ENCODE results near the gene CERS1. TPM values are rescaled to one million over a fixed set of nuclear protein-coding genes. Genes with fewer than 3 reads are reported as not detected.

The CERS1 gene
- total RNA-seq, 1 donor from 2014 or later: not detected

DNA sequence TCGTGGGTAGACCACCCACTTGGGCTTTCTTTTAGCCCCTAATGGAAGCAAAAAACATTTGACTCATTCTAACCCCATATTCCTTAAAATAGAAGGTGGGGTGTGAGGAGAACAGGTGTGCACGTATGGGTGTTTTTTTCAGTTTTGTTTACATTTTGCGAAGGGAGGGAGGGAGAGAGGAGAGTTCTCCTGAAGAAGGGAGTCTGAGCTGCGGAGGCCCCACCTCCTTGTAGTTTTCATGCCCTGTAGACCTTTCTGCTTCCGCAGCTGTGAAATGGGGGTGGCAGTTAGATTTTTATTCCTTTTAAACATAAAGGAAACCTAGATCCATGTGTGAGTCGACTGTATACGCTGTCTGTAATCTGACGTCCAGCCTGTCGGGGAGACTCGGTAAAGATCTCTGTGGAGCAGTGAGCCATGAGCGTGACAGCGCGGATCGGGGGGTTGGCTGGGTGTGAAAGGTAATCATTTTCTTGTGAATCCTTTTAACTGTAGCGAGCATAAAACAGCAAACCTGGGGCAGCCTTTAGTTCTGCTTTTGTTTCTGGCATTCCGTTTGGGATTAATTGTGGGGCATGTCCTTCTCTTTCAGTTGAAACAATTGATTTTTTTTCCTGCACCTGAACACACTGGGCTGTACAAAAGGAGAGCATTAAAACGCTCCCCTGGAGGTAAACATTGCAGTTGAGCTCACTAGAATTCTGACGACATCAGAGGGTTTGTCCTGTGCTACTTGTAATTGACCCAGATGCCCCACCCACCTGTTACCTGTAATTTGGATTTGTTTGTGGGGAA is 61.9 kb downstream of the CERS1 start:
- peaks cover 69% of the 10 kb centered on the region for H3K4me1 ChIP-seq
- TF ChIP-seq, protein P1, sequence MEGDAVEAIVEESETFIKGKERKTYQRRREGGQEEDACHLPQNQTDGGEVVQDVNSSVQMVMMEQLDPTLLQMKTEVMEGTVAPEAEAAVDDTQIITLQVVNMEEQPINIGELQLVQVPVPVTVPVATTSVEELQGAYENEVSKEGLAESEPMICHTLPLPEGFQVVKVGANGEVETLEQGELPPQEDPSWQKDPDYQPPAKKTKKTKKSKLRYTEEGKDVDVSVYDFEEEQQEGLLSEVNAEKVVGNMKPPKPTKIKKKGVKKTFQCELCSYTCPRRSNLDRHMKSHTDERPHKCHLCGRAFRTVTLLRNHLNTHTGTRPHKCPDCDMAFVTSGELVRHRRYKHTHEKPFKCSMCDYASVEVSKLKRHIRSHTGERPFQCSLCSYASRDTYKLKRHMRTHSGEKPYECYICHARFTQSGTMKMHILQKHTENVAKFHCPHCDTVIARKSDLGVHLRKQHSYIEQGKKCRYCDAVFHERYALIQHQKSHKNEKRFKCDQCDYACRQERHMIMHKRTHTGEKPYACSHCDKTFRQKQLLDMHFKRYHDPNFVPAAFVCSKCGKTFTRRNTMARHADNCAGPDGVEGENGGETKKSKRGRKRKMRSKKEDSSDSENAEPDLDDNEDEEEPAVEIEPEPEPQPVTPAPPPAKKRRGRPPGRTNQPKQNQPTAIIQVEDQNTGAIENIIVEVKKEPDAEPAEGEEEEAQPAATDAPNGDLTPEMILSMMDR (IDR thresholded peaks at IDR 0.05): no peak
- peak overlapping the region; percentile 31 for H3K27ac ChIP-seq
- peaks cover 28% of the 10 kb centered on the region for H3K36me3 ChIP-seq
- peak overlapping the region; percentile 92 for H3K4me3 ChIP-seq
- H3K9me3 ChIP-seq: no peaks in the 10 kb centered on the region
- H3K27me3 ChIP-seq (ENCODE audit: low read depth): no peaks in the 10 kb centered on the region
- DNase-seq: no peak
- peak in 1 of 2 donors; percentile 34 for ATAC-seq
- intact Hi-C loops (cut with DNase I): no loop called here

DNA sequence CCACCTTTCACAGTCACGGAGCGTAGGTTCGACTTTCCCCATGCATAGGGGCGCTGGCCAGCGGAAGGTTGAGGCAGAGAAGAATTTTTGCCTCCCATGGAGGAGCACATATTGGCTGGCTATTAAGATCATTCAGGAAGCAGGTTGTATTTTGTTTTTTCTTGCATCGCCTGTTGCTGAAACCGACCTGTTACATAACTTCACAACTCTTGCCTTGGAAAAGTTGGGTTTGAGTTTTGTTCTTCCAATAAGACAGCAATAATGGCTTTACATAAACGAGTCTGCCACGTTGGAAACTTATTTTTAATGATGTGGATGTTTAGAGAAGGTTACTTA is 62.8 kb downstream of the CERS1 start:
- intact Hi-C loops (cut with DNase I): no loop called here
- Histone ChIP-seq H3K27ac (peak overlapping the region; percentile 91), H3K27me3 (ENCODE audit: low read depth) (no peaks in the 10 kb centered on the region)

DNA sequence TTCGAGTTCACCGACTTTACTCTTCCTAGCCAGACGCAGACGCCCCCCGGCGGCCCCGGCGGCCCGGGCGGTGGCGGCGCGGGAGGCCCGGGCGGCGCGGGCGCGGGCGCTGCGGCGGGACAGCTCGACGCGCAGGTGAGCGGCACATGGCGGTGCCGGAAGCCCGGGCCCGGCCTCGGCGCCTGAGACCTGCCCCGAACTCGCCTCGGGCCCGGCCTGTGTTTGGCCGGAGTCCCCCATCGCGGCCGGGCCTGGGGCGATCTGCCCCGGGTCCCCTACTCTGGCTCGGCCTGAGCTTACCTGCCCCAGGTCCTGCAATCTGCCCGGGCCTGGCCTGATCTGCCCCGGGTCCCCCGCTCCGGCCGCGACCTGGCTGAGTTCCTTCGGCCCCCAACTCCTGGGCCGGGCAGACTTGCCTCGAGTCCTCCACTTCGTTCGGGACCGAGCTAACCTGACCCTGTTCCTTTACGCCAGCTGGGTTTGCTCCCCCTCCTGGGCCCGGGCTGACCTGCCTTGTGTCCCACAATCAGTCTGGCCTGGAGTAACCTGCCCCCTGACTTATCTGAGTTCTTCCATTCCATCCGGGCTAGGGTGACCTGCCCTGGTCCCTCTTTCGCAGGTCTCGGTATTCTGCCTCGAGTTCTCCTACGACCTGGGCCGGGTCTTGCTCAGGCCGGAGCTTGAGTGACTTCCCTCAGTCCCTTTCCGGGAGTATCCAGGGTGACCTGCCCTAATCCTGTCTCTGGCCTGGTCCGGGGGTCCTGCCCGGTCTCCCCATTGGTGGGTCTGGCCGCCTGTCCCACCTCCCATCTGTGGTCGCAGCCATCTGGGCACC is 63.4 kb downstream of the CERS1 start:
- H3K4me3 ChIP-seq: peak overlapping the region; percentile 92
- peaks cover 53% of the 10 kb centered on the region for H3K4me1 ChIP-seq
- peak; percentile 25 to 48 for ATAC-seq
- H3K36me3 ChIP-seq: peaks cover 14% of the 10 kb centered on the region
- H3K9me3 ChIP-seq: no peaks in the 10 kb centered on the region
- H3K27ac ChIP-seq: peak overlapping the region; percentile 91
- intact Hi-C loops (cut with DNase I): no loop called here
- H3K27me3 ChIP-seq (ENCODE audit: low read depth): no peaks in the 10 kb centered on the region
- TF ChIP-seq, protein P1 (IDR thresholded peaks at IDR 0.05): peak; percentile 17
- no peak for DNase-seq

More for the DNA sequence above, 62.8 kb downstream of the CERS1 start:
- DNase-seq: no peak
- Histone ChIP-seq H3K36me3 (peaks cover 19% of the 10 kb centered on the region), H3K4me3 (peak overlapping the region; percentile 92), H3K4me1 (peaks cover 59% of the 10 kb centered on the region), H3K9me3 (no peaks in the 10 kb centered on the region)
- ATAC-seq: no peak
- TF ChIP-seq, protein P1 (IDR thresholded peaks at IDR 0.05): no peak

DNA sequence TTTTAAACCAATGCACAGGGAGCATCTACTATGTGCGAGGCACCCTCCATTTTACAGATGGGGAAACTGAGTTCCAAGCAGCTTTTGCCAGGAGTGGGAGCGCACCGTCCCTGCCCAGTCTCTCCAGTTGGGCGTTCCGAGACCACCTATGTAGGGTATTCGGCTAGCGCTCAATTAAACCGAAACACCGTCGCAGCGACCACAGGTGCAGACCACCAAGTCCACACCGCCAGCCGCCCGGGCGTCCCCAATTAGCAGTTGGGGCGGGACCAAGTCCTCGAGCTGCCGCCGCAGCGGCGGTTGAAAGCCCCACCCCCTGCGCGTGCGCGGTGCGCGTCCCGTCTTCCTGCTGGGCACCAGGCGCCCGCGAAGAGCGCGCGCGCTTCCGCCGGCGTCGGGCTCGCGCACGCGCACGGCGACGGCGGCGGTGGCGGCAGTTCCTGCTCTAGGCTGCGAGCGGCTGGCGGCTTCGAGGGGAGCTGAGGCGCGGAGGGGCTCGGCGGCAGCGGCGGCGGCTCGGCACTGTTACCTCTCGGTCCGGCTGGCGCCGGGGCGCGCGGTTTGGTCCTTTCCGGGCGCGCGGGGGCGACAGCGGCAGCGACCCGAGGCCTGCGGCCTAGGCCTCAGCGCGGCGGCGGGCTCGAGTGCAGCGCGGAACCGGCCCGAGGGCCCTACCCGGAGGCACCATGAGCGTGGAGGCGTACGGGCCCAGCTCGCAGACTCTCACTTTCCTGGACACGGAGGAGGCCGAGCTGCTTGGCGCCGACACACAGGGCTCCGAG is 64.2 kb downstream of the CERS1 start, which contains the start of gene UPF1:
TSS of gene UPF1 (plus strand) at position 436 of the 782 bp plus-strand sequence. CDS start at position 687, 251 bp downstream.
- H3K27ac ChIP-seq: peak within 1 kb of the TSS; percentile 91
- peaks cover 45% of the 10 kb centered on the region for H3K4me1 ChIP-seq
- ATAC-seq (peak; percentile 93 to 95), DNase-seq (peak; percentile 97)
- no peaks in the 10 kb centered on the region for H3K27me3 ChIP-seq (ENCODE audit: low read depth)
- H3K9me3 ChIP-seq: no peaks in the 10 kb centered on the region
- peak within 1 kb of the TSS; percentile 92 for H3K4me3 ChIP-seq
- intact Hi-C loops (cut with DNase I): no loop called here
- TF ChIP-seq, protein P1 (IDR thresholded peaks at IDR 0.05): no peak
- peaks cover 9% of the 10 kb centered on the region for H3K36me3 ChIP-seq

DNA sequence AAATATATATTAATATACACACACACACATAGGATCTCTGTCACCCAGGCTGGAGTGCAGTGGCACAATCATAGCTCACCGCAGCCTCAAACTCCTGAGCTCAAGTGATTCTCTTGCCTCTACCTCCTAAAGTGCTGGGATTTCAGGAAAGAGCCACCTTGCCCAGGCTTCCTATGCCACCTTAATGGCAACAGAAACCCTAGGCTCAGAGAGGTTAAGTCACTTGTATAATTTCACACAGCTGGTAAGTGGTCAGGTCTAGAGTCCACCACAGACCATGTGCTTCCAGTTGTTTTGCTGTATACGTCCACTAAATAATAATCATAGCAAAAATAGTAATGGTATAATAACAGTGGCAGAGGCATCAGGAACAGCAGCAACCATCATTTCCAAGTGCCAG is 65.5 kb downstream of the CERS1 start:
- intact Hi-C loops (cut with DNase I): no loop called here
- no peaks in the 10 kb centered on the region for H3K9me3 ChIP-seq
- H3K36me3 ChIP-seq: peaks cover 7% of the 10 kb centered on the region
- H3K4me3 ChIP-seq: no peak overlapping the region
- TF ChIP-seq, protein P1 (IDR thresholded peaks at IDR 0.05): no peak
- ATAC-seq (no peak), DNase-seq (no peak)
- H3K27ac ChIP-seq: no peak overlapping the region
- H3K4me1 ChIP-seq: peaks cover 33% of the 10 kb centered on the region
- no peaks in the 10 kb centered on the region for H3K27me3 ChIP-seq (ENCODE audit: low read depth)
